ENCODE results near the gene PCCA. TPM values are rescaled to one million over a fixed set of nuclear protein-coding genes. Genes with fewer than 3 reads are reported as not detected.

The PCCA gene
- total RNA-seq, 1 experiment from 2014 or later: 39.9 TPM

DNA sequence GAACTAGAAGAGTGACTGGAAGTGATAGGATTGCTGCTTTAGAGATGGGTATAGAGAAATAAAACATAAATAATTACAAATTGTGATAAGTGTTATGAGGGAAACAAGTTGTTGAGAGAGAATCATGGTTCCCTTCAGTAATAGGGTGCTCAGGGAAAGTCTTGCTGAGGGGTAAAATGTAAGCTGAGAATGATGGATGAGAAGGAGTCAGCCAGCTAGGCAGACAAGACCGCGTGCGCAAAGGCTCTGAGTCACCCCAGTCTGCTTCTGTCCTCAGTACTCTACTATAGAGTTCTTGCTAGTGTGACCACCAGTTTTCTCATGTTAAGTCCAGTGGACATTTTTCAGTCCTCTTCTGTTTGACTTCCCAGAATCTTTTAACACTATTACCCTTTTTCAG lies 39.5 kb downstream of the PCCA start:
- H3K4me3 Mint-ChIP-seq (ENCODE audit: unreplicated experiment): no peak overlapping the region
- BruUV-seq (replicated peaks): no TSS peak
- Histone ChIP-seq H3K4me1 (peaks cover 16% of the 10 kb centered on the region; the same call in 1 of the 2 replicates), H3K27me3 (replicated peaks; ENCODE audit: control insufficient read depth, insufficient read depth, low read length) (no peaks in the 10 kb centered on the region), H3K36me3 (ENCODE audit: control insufficient read depth, insufficient read depth, low read length) (no peaks in the 10 kb centered on the region), H3K4me3 (ENCODE audit: low read depth, low read length) (no peak overlapping the region), H3K9me3 (no peaks in the 10 kb centered on the region)
- ChIA-PET CTCF (no interaction called here), POLR2A (no interaction called here)
- H3K4me1 Mint-ChIP-seq (ENCODE audit: low read depth, unreplicated experiment): peaks cover 18% of the 10 kb centered on the region
- intact Hi-C loops (cut with micrococcal nuclease; ENCODE audit: unreplicated experiment): no loop called here
- peak overlapping the region; percentile 3 for H3K27ac Mint-ChIP-seq (ENCODE audit: unreplicated experiment)
- DNase-seq: no peak
- TF ChIP-seq, protein P1, sequence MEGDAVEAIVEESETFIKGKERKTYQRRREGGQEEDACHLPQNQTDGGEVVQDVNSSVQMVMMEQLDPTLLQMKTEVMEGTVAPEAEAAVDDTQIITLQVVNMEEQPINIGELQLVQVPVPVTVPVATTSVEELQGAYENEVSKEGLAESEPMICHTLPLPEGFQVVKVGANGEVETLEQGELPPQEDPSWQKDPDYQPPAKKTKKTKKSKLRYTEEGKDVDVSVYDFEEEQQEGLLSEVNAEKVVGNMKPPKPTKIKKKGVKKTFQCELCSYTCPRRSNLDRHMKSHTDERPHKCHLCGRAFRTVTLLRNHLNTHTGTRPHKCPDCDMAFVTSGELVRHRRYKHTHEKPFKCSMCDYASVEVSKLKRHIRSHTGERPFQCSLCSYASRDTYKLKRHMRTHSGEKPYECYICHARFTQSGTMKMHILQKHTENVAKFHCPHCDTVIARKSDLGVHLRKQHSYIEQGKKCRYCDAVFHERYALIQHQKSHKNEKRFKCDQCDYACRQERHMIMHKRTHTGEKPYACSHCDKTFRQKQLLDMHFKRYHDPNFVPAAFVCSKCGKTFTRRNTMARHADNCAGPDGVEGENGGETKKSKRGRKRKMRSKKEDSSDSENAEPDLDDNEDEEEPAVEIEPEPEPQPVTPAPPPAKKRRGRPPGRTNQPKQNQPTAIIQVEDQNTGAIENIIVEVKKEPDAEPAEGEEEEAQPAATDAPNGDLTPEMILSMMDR (IDR thresholded peaks at IDR 0.05; ENCODE audit: insufficient read depth in 1 of 2, low read depth in 1 of 2, low read length in 1 of 2, severe bottlenecking in 1 of 2, unreplicated experiment in 1 of 2): no peak
- no peaks in the 10 kb centered on the region for H3K9me3 Mint-ChIP-seq (ENCODE audit: unreplicated experiment)
- no peaks in the 10 kb centered on the region for H3K27me3 Mint-ChIP-seq (ENCODE audit: insufficient read depth, unreplicated experiment)
- no peaks in the 10 kb centered on the region for H3K36me3 Mint-ChIP-seq (ENCODE audit: insufficient read depth, unreplicated experiment)

DNA sequence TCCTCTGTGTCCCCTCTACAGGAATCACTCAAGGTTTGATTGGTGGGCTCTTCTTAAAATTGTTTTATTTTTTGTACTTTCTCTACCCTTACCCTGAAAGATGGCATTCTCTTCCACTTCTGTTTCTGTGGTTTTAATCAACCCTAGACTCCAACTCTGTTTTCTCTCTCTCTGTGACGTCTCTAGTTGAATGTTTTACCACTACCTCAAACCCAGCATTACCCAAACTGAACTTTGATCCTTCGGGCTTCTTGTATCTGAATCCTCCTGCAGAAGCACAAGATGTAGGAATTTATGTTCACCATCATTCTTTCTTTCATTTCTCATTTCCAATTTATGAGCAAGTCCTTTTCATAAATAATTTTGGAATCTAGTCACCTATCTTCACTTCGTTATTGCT lies 39.9 kb downstream of the PCCA start:
- no peaks in the 10 kb centered on the region for H3K36me3 ChIP-seq (ENCODE audit: control insufficient read depth, insufficient read depth, low read length)
- no peaks in the 10 kb centered on the region for H3K9me3 ChIP-seq
- Mint-ChIP-seq H3K36me3 (ENCODE audit: insufficient read depth, unreplicated experiment) (no peaks in the 10 kb centered on the region), H3K4me3 (ENCODE audit: unreplicated experiment) (no peak overlapping the region), H3K4me1 (ENCODE audit: low read depth, unreplicated experiment) (peaks cover 18% of the 10 kb centered on the region), H3K9me3 (ENCODE audit: unreplicated experiment) (no peaks in the 10 kb centered on the region), H3K27ac (ENCODE audit: unreplicated experiment) (peak overlapping the region; percentile 3), H3K27me3 (ENCODE audit: insufficient read depth, unreplicated experiment) (no peaks in the 10 kb centered on the region)
- intact Hi-C loops (cut with micrococcal nuclease; ENCODE audit: unreplicated experiment): no loop called here
- no peaks in the 10 kb centered on the region for H3K27me3 ChIP-seq (replicated peaks; ENCODE audit: control insufficient read depth, insufficient read depth, low read length)
- BruUV-seq (replicated peaks): no TSS peak
- peaks cover 16% of the 10 kb centered on the region; the same call in 1 of the 2 replicates for H3K4me1 ChIP-seq
- CTCF ChIA-PET: no interaction called here
- no peak overlapping the region for H3K4me3 ChIP-seq (ENCODE audit: low read depth, low read length)
- POLR2A ChIA-PET: no interaction called here
- DNase-seq: peak in 1 of 2 experiments; percentile 19
- TF ChIP-seq, protein P1 (IDR thresholded peaks at IDR 0.05; ENCODE audit: insufficient read depth in 1 of 2, low read depth in 1 of 2, low read length in 1 of 2, severe bottlenecking in 1 of 2, unreplicated experiment in 1 of 2): no peak

DNA sequence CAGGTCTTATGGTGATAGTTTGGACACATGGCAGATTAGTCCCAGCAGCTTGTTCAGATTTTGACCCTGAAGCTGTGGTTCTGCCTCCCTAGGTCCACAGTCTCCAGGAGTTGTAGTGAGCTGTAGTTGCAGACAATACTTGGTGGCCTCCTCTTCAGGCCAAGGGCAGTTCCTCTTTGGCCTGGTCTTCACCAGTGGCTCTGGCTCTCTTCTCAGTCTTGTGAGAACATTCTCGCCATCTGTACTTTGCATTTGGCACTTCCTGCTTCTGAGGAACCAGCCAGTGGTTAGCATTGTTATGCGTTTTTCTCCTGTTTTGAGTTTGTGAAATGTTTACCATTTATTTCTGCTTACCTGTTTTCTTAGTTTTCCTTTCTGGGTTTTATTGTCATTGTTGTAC lies 40.7 kb downstream of the PCCA start:
- Histone ChIP-seq H3K27me3 (replicated peaks; ENCODE audit: control insufficient read depth, insufficient read depth, low read length) (no peaks in the 10 kb centered on the region), H3K4me1 (peaks cover 16% of the 10 kb centered on the region; the same call in 1 of the 2 replicates), H3K4me3 (ENCODE audit: low read depth, low read length) (no peak overlapping the region), H3K36me3 (ENCODE audit: control insufficient read depth, insufficient read depth, low read length) (no peaks in the 10 kb centered on the region), H3K9me3 (no peaks in the 10 kb centered on the region)
- H3K36me3 Mint-ChIP-seq (ENCODE audit: insufficient read depth, unreplicated experiment): no peaks in the 10 kb centered on the region
- BruUV-seq (replicated peaks): no TSS peak
- no peak overlapping the region for H3K4me3 Mint-ChIP-seq (ENCODE audit: unreplicated experiment)
- CTCF ChIA-PET: no interaction called here
- no peak overlapping the region for H3K27ac Mint-ChIP-seq (ENCODE audit: unreplicated experiment)
- POLR2A ChIA-PET: no interaction called here
- no peaks in the 10 kb centered on the region for H3K27me3 Mint-ChIP-seq (ENCODE audit: insufficient read depth, unreplicated experiment)
- H3K4me1 Mint-ChIP-seq (ENCODE audit: low read depth, unreplicated experiment): peaks cover 18% of the 10 kb centered on the region
- DNase-seq: no peak
- intact Hi-C loops (cut with micrococcal nuclease; ENCODE audit: unreplicated experiment): no loop called here
- TF ChIP-seq, protein P1 (IDR thresholded peaks at IDR 0.05; ENCODE audit: insufficient read depth in 1 of 2, low read depth in 1 of 2, low read length in 1 of 2, severe bottlenecking in 1 of 2, unreplicated experiment in 1 of 2): no peak
- H3K9me3 Mint-ChIP-seq (ENCODE audit: unreplicated experiment): no peaks in the 10 kb centered on the region
